ENCODE results near the gene RAD17.
A peak's percentile ranks its signal among the peaks of the same experiment; 100 is the strongest.
"Not testable (repeated sequence)": the region's sequence is repeated elsewhere in the genome, so short reads cannot be mapped to it uniquely, and the experiment has no call there.

Gene RAD17, protein sequence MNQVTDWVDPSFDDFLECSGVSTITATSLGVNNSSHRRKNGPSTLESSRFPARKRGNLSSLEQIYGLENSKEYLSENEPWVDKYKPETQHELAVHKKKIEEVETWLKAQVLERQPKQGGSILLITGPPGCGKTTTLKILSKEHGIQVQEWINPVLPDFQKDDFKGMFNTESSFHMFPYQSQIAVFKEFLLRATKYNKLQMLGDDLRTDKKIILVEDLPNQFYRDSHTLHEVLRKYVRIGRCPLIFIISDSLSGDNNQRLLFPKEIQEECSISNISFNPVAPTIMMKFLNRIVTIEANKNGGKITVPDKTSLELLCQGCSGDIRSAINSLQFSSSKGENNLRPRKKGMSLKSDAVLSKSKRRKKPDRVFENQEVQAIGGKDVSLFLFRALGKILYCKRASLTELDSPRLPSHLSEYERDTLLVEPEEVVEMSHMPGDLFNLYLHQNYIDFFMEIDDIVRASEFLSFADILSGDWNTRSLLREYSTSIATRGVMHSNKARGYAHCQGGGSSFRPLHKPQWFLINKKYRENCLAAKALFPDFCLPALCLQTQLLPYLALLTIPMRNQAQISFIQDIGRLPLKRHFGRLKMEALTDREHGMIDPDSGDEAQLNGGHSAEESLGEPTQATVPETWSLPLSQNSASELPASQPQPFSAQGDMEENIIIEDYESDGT

DNA sequence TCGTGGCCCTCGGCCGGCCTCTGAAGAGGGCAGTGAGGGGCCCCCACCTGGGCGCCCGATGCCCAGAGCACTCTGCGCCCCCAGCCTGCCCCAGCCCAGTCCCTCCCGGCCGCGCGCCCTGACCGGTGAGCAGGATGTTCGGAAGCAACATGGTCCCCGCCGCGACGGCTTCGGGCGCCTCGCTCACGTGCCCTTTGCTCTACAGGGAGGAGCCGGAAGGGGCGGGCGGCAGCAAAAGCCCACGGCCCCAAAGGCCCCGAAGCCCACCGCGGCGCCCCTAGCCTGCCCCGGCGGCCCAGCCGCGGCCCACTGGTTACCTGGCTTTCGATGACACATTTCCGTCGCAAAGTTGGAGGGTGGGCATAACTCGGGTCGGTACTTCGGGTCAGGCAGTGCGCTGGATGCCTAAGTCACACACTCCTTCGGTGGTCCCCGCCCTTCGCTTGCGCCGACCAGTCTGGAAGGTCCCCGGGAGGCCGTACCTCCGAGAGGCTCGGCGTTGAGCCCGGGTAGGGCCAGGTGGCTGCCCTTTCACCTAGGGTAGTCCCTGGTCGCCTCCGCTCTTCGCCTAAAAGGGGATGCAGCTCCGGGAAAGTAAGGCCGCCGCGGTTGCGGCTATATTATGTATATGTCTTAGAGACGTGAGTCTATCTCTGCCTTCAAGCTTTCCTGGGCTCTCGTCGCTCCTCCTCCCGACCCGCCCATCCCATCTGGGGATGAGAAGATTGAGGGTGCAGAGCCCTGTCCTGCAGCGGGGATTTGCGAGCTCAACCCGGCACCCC lies at the start of gene RAD17, which contains the start of the genes AK6 and TAF9:
Gene RAD17 (plus strand): TSS at position 479 of the 782 bp plus-strand sequence. CDS start 2,391 bp downstream, outside the sequence.
Gene AK6 (minus strand): TSS at position 181 of the 782 bp plus-strand sequence. CDS start 30 bp downstream, at position 151.
Gene TAF9 (minus strand): TSS at position 181 of the 782 bp plus-strand sequence. CDS start 3,783 bp downstream, outside the sequence.
- DNase-seq (ENCODE audit: low read depth) = peak; percentile 73

- DNase-seq (ENCODE audit: low read depth) = no peak
Observed at GRCh38 chr5:69326365-69326764, 43.3 kb upstream of the RAD17 start.

- no peak for DNase-seq (ENCODE audit: low read depth)
Observed at GRCh38 chr5:69329905-69330489, 39.6 kb upstream of the RAD17 start.

- DNase-seq (ENCODE audit: low read depth) = no peak
Observed at GRCh38 chr5:69331528-69332445, 37.8 kb upstream of the RAD17 start.

DNA sequence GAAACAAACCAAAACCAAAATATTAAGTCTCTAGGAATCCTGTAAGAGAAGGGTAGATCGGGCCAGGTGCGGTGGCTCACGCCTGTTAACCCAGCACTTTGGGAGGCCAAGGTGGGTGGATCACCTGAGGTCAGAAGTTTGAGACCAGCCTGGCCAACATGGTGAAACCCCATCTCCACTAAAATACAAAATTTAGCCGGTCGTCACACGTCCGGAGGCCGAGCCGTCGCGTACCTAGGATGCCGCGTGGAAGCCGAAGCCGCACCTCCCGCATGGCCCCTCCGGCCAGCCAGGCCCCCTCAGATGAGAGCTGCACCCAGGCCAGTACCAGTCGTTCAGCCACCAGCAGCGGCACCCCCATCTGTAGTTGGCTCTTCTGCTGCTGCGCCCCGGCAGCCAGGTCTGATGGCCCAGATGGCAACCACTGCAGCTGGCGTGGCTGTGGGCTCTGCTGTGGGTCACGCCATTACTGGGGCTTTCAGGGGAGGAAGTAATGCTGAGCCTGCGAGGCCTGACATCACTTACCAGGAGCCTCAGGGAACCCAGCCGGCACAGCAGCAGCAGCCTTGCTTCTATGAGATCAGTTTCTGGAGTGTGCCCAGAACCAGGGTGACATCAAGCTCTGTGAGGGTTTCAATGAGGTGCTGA lies 35.8 kb upstream of the RAD17 start:
- not testable (repeated sequence) for DNase-seq (ENCODE audit: low read depth)

DNA sequence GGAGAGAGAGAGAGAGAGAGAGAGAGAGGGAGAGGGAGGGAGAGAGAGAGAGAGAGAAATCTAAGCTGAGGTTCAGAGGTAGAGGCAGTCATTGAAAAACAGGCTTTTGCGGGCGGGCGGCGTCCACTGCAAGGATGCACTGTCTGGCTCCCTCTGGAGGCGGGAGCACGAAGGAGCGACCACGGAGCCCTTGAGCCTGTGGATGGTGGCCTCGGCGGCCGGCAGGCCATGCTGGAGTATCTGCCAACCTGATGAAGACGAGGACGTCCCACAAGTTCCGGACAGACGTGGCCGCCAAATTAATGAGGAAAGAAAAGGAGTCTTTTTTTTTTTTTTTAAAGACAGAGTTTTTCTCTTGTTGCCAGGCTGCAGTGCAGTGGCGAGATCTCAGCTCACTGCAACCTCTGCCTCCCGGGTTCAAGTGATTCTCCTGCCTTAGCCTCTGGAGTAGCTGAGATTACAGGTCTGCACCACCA lies 34.8 kb upstream of the RAD17 start:
- peak; percentile 15 for DNase-seq (ENCODE audit: low read depth)

DNA sequence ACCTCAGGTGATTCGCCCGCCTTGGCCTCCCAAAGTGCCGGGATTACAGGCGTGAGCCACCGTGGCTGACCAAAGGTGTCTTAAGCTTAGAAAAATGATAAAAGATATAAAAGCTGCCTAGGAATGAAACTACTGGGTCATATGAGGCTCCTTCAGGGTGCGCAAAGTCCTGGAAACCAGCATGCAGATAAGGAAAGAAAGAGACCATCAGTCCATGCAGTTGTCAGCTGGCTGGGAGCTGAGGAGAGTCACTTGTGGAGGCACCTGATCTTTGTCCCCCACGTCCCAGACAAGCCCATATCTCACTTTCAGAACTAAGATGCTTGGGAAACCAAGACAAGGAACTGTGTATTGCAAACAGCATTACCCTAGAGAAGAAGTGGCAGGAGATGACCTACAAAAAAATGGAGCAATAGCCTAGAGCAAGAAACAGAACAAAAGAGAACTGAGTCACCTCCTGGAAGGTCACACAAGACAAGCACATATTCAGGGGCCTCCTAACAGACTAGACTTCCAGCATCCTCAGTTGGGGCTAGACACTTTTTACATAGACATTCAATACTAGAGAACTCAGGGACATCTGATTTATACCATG lies 34.2 kb upstream of the RAD17 start:
- no peak for DNase-seq (ENCODE audit: low read depth)

DNA sequence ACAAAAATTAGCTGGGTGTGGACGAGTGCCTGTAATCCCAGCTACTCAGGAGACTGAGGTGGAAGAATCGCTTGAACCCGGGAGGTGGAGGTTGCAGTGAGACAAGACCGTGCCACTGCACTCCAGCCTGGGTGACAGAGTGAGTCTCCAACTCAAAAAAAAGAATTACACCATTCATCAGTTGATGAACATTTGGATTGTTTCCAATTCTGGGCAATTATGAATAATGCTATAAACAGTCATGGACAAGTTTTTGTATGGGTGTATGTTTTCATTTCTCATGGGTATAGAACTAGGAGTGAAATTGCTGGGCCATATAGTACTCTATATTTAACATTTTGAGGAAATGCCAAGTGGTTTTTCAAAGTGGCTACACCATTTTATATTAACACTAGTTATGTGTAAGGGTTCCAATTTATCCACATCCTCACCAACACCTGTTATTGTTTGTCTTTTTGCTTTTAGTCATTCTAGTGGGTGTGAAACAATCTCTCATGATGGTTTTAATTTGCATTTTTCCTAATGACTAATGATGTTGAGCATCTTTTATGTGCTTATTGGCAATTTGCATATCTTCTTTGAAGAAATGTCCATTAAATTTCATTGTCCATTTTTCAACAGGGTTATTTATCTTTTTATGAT lies 28.0 kb upstream of the RAD17 start:
- DNase-seq (ENCODE audit: low read depth) = no peak

- no peak for DNase-seq (ENCODE audit: low read depth)
Observed at GRCh38 chr5:69343083-69343482, 26.5 kb upstream of the RAD17 start.

DNA sequence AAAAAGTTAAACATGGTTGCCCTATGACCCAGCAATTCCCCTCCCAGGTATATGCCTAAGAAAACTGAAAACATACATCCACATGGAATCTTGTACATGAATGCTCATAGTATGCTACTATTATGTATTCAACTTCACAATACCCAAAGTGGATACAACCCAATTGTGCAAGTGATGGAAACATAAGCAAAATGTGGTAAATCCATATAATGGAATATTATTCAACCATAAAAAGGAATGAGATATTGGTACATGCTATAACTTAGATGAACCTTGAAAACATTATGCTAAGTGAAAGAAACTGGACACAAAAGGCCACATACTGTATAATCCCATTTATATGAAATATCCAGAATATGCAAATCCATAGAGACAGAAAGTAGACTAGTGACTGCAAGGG lies 19.0 kb upstream of the RAD17 start:
- no peak for DNase-seq (ENCODE audit: low read depth)

GRCh38 chr5:69359699-69360098 lies 9.9 kb upstream of the RAD17 start:
- no peak for DNase-seq (ENCODE audit: low read depth)

DNA sequence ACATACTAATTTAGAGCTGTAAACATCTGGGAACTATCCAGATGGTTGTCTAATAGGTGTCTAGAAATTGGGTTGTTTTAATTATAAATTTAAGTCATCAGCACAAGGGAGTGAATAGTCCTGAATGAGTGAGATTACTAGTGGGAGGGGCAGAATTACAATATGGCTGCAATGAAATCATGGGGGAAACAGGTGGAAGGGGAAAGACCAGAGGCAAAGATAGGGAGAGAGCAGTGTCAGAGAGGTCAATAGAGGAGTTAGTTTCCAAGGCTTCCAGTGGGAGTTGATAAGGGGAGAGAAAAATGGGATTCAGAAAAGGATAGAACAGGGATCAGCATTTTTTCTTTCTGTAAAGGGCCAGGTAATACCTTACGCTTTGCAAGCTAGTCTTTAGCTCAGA lies 9.2 kb upstream of the RAD17 start:
- no peak for DNase-seq (ENCODE audit: low read depth)

GRCh38 chr5:69364414-69364813 lies 5.2 kb upstream of the RAD17 start:
- DNase-seq (ENCODE audit: low read depth) = no peak

GRCh38 chr5:69364850-69365249 lies 4.8 kb upstream of the RAD17 start:
- no peak for DNase-seq (ENCODE audit: low read depth)

DNA sequence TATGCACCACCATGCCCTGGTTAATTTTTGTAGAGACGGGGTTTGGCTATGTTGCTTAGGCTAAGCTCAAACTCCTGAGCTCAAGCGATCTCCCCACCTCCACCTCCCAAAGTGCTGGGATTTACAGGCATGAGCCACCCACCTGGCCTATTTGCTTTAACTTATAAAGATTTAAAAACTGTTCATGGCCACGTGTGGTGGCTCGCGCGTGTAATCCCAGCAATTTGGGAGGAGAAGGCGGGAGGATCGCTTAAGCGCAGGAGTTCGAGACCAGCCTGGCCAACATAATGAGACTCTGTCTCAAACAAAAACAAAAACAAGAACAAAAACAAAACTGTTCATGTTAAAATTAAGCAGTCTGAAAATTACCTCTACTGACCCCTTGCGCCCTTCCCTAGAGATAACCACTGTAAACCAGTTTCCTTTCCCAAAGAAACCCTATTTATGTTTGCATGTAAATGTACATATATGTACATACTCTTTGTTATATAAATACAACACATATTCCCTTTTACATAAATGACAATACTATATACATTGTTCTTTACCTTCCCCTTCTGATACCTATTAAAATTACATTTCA lies 1.8 kb upstream of the RAD17 start:
- DNase-seq (ENCODE audit: low read depth) = no peak

DNA sequence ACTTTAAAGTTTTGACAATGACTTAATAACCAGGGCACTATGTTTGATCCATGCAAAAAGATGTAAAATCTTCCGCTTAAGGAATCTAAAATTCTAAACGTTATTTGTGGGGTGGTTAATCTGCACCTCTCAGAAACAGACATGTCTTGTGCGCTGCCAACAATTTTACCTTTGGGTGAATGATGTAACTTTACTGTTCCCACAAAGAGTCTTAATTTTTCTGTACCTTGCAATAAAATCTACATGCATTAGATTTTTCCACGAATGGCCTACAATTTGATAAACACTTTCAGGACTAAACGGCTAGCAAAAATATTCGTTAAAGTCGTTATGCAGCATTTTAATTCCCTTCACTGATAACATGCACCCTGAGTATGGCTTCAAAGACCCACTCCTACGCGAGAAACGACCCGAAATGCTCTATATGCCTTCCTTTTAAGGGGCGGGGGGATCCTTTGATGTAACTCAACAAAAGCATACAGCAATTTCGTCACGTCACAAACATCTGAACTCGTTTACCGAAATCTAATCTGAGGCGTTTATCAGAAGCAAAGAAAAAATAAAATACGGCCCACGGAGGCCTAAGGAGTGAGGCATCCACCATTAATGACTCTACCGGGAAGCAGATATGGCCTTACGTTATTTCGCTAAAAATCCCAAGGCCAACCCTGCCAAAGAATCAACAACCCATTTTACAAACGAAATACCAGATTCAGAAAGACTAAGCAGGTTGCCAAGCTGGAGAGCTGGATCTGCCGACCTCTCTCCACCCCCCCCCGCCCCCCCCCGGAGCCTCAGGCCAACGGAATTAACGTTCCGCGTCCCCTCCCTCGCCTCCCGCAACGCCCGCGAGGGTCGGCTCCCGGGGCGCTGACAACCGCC lies 919 bp upstream of the RAD17 start:
- no peak for DNase-seq (ENCODE audit: low read depth)

DNA sequence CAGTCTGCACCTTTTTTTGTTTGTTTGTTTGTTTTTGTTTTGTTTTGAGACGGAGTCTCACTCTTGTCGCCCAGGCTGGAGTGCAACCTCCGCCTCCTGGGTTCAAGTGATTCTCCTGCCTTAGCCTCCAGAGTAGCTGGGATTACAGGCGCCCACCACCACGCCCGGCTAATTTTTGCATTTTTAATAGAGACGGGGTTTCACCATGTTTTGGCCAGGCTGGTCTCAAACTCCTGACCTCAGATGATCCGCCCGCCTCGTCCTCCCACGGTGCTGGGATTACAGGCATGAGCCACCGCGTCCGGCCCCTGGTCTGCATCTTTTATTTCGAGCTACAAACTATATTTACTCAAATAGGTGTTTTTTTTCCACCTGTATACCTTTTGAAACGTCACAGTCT lies 717 bp downstream of the RAD17 start:
- not testable (repeated sequence) for DNase-seq (ENCODE audit: low read depth)

DNA sequence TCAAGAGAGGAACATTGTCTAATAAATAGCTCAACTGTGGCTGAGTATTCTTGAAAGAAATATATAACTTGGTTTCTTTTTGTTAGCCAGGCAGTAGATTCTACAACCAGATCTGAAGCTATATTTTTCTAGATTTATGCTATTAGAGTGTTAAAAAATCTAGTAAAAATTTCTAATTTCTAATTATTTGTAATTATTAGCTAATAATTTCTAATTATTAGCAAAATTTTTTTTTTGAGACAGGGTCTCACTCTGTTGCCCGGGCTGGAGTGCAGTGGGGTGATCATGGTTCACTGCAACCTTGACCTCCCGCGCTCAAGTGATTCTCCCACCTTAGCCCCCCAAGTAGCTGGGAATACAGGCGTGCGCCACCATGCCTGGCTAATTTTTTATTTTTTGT lies 2.8 kb downstream of the RAD17 start:
- DNase-seq (ENCODE audit: low read depth) = no peak

Measured in stimulated activated CD8-positive, alpha-beta memory T cell treated with anti-CD3 and anti-CD28 coated beads, Interleukin-15, amount 100 ng/mL, for 24 hours (primary cell).